ENCODE results near the gene TJP3.

DNA sequence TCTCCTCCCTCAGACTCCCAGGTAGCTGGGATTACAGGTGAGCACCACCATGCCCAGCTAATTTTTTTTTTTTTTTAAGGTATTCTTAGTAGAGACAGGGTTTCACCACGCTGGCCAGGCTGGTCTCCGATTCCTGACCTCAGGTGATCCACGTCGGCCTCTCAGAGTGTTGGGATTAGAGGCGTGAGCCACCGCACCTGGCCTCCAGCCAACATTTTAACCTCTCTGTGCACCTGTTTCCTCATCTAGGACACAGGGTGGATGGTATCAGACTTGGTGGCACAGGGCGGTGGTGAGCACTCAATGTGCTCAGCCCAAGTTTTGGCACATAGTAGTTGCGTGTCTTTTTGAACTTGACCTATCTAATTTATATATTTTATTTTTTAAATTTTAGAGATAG lies 40.8 kb downstream of the TJP3 start:
- TF ChIP-seq, protein P1, sequence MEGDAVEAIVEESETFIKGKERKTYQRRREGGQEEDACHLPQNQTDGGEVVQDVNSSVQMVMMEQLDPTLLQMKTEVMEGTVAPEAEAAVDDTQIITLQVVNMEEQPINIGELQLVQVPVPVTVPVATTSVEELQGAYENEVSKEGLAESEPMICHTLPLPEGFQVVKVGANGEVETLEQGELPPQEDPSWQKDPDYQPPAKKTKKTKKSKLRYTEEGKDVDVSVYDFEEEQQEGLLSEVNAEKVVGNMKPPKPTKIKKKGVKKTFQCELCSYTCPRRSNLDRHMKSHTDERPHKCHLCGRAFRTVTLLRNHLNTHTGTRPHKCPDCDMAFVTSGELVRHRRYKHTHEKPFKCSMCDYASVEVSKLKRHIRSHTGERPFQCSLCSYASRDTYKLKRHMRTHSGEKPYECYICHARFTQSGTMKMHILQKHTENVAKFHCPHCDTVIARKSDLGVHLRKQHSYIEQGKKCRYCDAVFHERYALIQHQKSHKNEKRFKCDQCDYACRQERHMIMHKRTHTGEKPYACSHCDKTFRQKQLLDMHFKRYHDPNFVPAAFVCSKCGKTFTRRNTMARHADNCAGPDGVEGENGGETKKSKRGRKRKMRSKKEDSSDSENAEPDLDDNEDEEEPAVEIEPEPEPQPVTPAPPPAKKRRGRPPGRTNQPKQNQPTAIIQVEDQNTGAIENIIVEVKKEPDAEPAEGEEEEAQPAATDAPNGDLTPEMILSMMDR (IDR thresholded peaks at IDR 0.05) = no peak
- TF ChIP-seq POLR2A (IDR thresholded peaks at IDR 0.05) = no peak
